WTC11 (cell line): ENCODE data around the gene GOLPH3L. TPM values are rescaled to one million over a fixed set of nuclear protein-coding genes. Genes with fewer than 3 reads are reported as not detected.
A peak's percentile ranks its signal among the peaks of the same experiment; 100 is the strongest.

Source experiments
- ATAC-seq: fragments of 200-7000 bp; cut with Tn5 transposase; 2 replicates; pipeline ENCODE4 v1.10.0; 2021; ENCODE audit warnings: mild to moderate bottlenecking, moderate library complexity
- Bru-seq: library from RNA; stranded (reverse); fragments of 400-500 nt; gene quantifications from one replicate; lab custom pipeline; 2021; lab: Mats Ljungman, UMichigan
- CTCF ChIA-PET: fragments of 300-600 bp; sonication (Branson Sonifier 250); formaldehyde crosslinking; loops from one replicate; lab custom pipeline; 2021; ENCODE audit warnings: antibody characterized with exemption; lab: Charles Lee
- POLR2A ChIA-PET: fragments of 350-600 bp; sonication (Branson Sonifier 250); formaldehyde crosslinking; loops from one replicate; lab custom pipeline; 2021; ENCODE audit warnings: antibody characterized with exemption; lab: Charles Lee
- DNase-seq: peaks from one replicate; pipeline ENCODE4 v3.0.0; 2021; ENCODE audit warnings: low spot score
- H3K27ac Mint-ChIP-seq: 2 replicates; pipeline ENCODE4 v1.8.0; 2021; ENCODE audit warnings: mixed read lengths
- H3K27me3 Mint-ChIP-seq: 2 replicates; pipeline ENCODE4 v1.8.0; 2021; ENCODE audit warnings: low read depth, mild to moderate bottlenecking, moderate library complexity, mixed read lengths
- H3K36me3 Mint-ChIP-seq: 2 replicates; pipeline ENCODE4 v1.8.0; 2021; ENCODE audit warnings: mixed read lengths
- H3K4me1 Mint-ChIP-seq: 2 replicates; pipeline ENCODE4 v1.8.0; 2022; ENCODE audit warnings: mixed read lengths
- H3K4me3 Mint-ChIP-seq: 2 replicates; pipeline ENCODE4 v1.8.0; 2021; ENCODE audit warnings: mild to moderate bottlenecking, moderate library complexity, mixed read lengths
- H3K9me3 Mint-ChIP-seq: 2 replicates; pipeline ENCODE4 v1.8.0; 2021; ENCODE audit warnings: mixed read lengths
- CREM ChIP-seq: sonication (generic); formaldehyde crosslinking; IDR thresholded peaks from 2 replicates; pipeline ENCODE4 v1.8.1; 2022; ENCODE audit warnings: mild to moderate bottlenecking, missing genetic modification reagents, moderate library complexity
- GTF2I ChIP-seq: fragments of 250-450 bp; sonication (Bioruptor Pico); conservative IDR thresholded peaks from 2 replicates; pipeline ENCODE4 v1.4.0; 2021; ENCODE audit warnings: mild to moderate bottlenecking
- MYBL2 ChIP-seq: sonication (generic); formaldehyde crosslinking; IDR thresholded peaks from 2 replicates; pipeline ENCODE4 v1.8.1; 2023; ENCODE audit warnings: mild to moderate bottlenecking, moderate library complexity, missing genetic modification reagents
- NFYB ChIP-seq: sonication (generic); formaldehyde crosslinking; conservative IDR thresholded peaks from 2 replicates; pipeline ENCODE4 v1.8.0; 2022; ENCODE audit warnings: low read depth, missing genetic modification reagents
- PRRX2 ChIP-seq: fragments of 250-450 bp; sonication (Bioruptor Pico); IDR thresholded peaks from 2 replicates; pipeline ENCODE4 v1.8.0; 2021; ENCODE audit warnings: mild to moderate bottlenecking
- RELA ChIP-seq: sonication (generic); formaldehyde crosslinking; IDR thresholded peaks from 2 replicates; pipeline ENCODE4 v1.8.1; 2022; ENCODE audit warnings: missing genetic modification reagents, mild to moderate bottlenecking, borderline replicate concordance
- SMAD3 ChIP-seq: sonication (generic); formaldehyde crosslinking; IDR thresholded peaks from 2 replicates; pipeline ENCODE4 v1.8.0; 2022; ENCODE audit warnings: missing genetic modification reagents, mild to moderate bottlenecking, borderline replicate concordance
- SOX15 ChIP-seq: fragments of 250-450 bp; sonication (Bioruptor Pico); IDR thresholded peaks from 2 replicates; pipeline ENCODE4 v1.9.0; 2021; ENCODE audit warnings: mild to moderate bottlenecking
- SP1 ChIP-seq: sonication (generic); formaldehyde crosslinking; conservative IDR thresholded peaks from 2 replicates; pipeline ENCODE4 v1.8.1; 2022; ENCODE audit warnings: missing genetic modification reagents
- TCF7 ChIP-seq: sonication (generic); formaldehyde crosslinking; IDR thresholded peaks from 2 replicates; pipeline ENCODE4 v1.8.0; 2022; ENCODE audit warnings: mild to moderate bottlenecking, low read depth, missing genetic modification reagents, moderate library complexity
- long read RNA-seq, 3 experiments: library from RNA in 1 of 3; library from capped mRNA in 1 of 3; library from polyadenylated mRNA in 1 of 3; unstranded in 2 of 3; stranded (forward) in 1 of 3; transcript quantifications; one replicate each; pipeline ENCODE4 v2.0.0, GENCODE V29; 2021
- total RNA-seq: library from RNA; stranded (reverse); gene quantifications from 3 replicates; pipeline ENCODE4 v1.2.3, GENCODE V29; 2021
- TF ChIP-seq, protein P1 (sequence below): sonication (generic); formaldehyde crosslinking; conservative IDR thresholded peaks from 2 replicates; pipeline ENCODE4 v1.8.1; 2022; ENCODE audit warnings: mild to moderate bottlenecking, missing genetic modification reagents
- TF ChIP-seq, protein P2 (sequence below): sonication (generic); formaldehyde crosslinking; IDR thresholded peaks from 2 replicates; pipeline ENCODE4 v1.8.1; 2022; ENCODE audit warnings: missing genetic modification reagents, borderline replicate concordance
- TF ChIP-seq, protein P3 (sequence below): sonication (generic); formaldehyde crosslinking; IDR thresholded peaks from 2 replicates; pipeline ENCODE4 v1.8.1; 2023; ENCODE audit warnings: mild to moderate bottlenecking, missing genetic modification reagents
- TF ChIP-seq, protein P4 (sequence below): fragments of 250-450 bp; sonication (Bioruptor Pico); IDR thresholded peaks from 2 replicates; pipeline ENCODE4 v1.9.0; 2021; ENCODE audit warnings: moderate library complexity, mild to moderate bottlenecking, inconsistent platforms, borderline replicate concordance
- TF ChIP-seq, protein P5 (sequence below): fragments of 250-450 bp; sonication (Bioruptor Pico); IDR thresholded peaks from 2 replicates; pipeline ENCODE4 v1.8.0; 2021; ENCODE audit warnings: mild to moderate bottlenecking
- TF ChIP-seq, protein P6 (sequence below): fragments of 250-450 bp; sonication (Bioruptor Pico); IDR thresholded peaks from 2 replicates; pipeline ENCODE4 v1.9.0; 2021; ENCODE audit warnings: mild to moderate bottlenecking
- TF ChIP-seq, protein P7 (sequence below): sonication (generic); formaldehyde crosslinking; conservative IDR thresholded peaks from 2 replicates; pipeline ENCODE4 v1.8.1; 2023; ENCODE audit warnings: mild to moderate bottlenecking, low read depth, missing genetic modification reagents, moderate library complexity
- TF ChIP-seq, protein P8 (sequence below): sonication (generic); formaldehyde crosslinking; IDR thresholded peaks from 2 replicates; pipeline ENCODE4 v1.8.1; 2023; ENCODE audit warnings: mild to moderate bottlenecking, moderate library complexity, missing genetic modification reagents
- TF ChIP-seq, protein P9 (sequence below): sonication (generic); formaldehyde crosslinking; IDR thresholded peaks from 2 replicates; pipeline ENCODE4 v1.8.1; 2022; ENCODE audit warnings: mild to moderate bottlenecking, moderate library complexity, missing genetic modification reagents
- TF ChIP-seq, protein P10 (sequence below): fragments of 200-600 bp; IDR thresholded peaks from 2 replicates; pipeline ENCODE4 v1.8.0; 2022; ENCODE audit warnings: antibody characterized with exemption

The GOLPH3L gene
- total RNA-seq (39.5 to 46.1 TPM (median 43.3 TPM) in 3 replicates), Bru-seq, nascent RNA (percentile 87 among the genes with signal in this experiment)
- long read RNA-seq, experiment 1, transcript GOLPH3L-201 (5 exons, 2,999 nt) = major isoform, 128 of 161 reads
- long read RNA-seq, experiment 1, partial matches to known transcripts = 6 of 161 reads
- long read RNA-seq, experiment 1, other reads (novel, unspliced or antisense) = 25 of 161 reads
- long read RNA-seq, experiment 2, transcript GOLPH3L-201 (5 exons, 2,999 nt) = major isoform, 29 of 57 reads
- long read RNA-seq, experiment 2, partial matches to known transcripts = 4 of 57 reads
- long read RNA-seq, experiment 2, other reads (novel, unspliced or antisense) = 24 of 57 reads
- long read RNA-seq, experiment 3, transcript GOLPH3L-201 (5 exons, 2,999 nt) = major isoform, 49 of 57 reads
- long read RNA-seq, experiment 3, partial matches to known transcripts = 0 of 57 reads
- long read RNA-seq, experiment 3, other reads (novel, unspliced or antisense) = 7 of 57 reads

DNA sequence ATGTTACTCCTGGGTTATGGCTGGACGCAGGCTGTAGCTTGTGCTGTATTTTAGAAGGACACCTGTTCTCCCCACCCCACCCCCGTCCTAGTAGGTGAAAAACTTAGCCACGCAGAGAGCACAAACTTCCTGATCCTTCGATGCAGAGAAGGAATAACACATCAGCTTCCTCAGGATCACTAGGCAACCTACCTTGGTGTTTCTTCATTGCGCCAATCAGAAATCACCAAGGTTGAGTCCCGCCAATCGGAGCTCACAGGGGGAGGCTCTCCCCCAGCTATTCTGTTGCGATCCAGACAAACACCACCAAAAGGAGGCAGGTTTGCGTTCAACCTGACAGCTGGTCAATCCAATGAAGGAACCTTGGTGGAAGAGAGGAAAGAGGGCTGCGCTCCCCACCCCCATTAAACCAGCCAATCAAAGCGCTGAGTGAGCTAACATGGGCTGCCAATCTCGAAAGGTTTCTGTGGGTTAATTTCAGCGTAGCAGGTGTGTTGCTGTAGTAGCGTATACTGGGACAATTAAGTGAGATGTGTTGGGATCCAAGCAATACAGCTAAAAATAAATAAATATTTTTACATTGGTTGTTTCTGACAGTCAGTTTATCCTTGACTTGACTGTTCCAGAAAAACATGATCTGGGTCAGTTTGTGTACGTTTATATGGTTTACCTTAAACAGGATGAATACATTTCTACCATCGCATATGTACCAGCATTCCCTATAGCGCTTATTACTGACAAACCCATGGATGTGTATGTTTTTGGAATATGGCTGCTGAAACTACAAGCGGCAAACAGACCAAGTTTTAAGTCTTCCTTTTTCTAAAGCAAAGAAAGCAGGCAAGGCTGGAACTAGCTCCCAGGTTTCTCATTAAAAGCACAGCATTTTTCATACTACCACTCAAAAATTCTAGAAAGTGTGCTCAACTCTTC lies at the start of gene GOLPH3L:
GOLPH3L (minus strand) TSS at position 160 of the 933 bp plus-strand sequence. CDS start 2,316 bp downstream, outside the sequence.
- H3K4me1 Mint-ChIP-seq = peaks cover 8% of the 10 kb centered on the region
- ATAC-seq = peak; percentile 100
- no peaks in the 10 kb centered on the region for H3K27me3 Mint-ChIP-seq
- H3K36me3 Mint-ChIP-seq = peaks cover 32% of the 10 kb centered on the region
- H3K9me3 Mint-ChIP-seq = no peaks in the 10 kb centered on the region
- DNase-seq = peak; percentile 92
- H3K4me3 Mint-ChIP-seq = peak within 1 kb of the TSS; percentile 92
- H3K27ac Mint-ChIP-seq = peak within 1 kb of the TSS; percentile 98
- ChIA-PET CTCF (interaction anchor here (0.6 to 1.4 kb wide), 12 partner anchors 11 to 374 kb away, joined by 3 to 13 read pairs (median 4); partner anchors contain the start of genes ANXA9, FALEC and GABPB2), POLR2A (interaction anchor here (0.6 to 1.7 kb wide), 10 partner anchors 13 to 309 kb away, joined by 3 to 11 read pairs (median 4); partner anchors contain the start of genes CTSK, ENSA, MCL1 and MINDY1)
- TF ChIP-seq, protein P1, sequence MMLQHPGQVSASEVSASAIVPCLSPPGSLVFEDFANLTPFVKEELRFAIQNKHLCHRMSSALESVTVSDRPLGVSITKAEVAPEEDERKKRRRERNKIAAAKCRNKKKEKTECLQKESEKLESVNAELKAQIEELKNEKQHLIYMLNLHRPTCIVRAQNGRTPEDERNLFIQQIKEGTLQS = no peak
- no peak for TF ChIP-seq SMAD3 (CRISPR knock-in tag)
- TF ChIP-seq, protein P2, sequence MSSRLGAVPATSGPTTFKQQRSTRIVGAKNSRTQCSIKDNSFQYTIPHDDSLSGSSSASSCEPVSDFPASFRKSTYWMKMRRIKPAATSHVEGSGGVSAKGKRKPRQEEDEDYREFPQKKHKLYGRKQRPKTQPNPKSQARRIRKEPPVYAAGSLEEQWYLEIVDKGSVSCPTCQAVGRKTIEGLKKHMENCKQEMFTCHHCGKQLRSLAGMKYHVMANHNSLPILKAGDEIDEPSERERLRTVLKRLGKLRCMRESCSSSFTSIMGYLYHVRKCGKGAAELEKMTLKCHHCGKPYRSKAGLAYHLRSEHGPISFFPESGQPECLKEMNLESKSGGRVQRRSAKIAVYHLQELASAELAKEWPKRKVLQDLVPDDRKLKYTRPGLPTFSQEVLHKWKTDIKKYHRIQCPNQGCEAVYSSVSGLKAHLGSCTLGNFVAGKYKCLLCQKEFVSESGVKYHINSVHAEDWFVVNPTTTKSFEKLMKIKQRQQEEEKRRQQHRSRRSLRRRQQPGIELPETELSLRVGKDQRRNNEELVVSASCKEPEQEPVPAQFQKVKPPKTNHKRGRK (CRISPR knock-in tag) = no peak
- no peak for TF ChIP-seq SOX15 (CRISPR knock-in tag)
- TF ChIP-seq, protein P3, sequence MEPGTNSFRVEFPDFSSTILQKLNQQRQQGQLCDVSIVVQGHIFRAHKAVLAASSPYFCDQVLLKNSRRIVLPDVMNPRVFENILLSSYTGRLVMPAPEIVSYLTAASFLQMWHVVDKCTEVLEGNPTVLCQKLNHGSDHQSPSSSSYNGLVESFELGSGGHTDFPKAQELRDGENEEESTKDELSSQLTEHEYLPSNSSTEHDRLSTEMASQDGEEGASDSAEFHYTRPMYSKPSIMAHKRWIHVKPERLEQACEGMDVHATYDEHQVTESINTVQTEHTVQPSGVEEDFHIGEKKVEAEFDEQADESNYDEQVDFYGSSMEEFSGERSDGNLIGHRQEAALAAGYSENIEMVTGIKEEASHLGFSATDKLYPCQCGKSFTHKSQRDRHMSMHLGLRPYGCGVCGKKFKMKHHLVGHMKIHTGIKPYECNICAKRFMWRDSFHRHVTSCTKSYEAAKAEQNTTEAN (CRISPR knock-in tag) = no peak
- no peak for TF ChIP-seq TCF7 (CRISPR knock-in tag)
- TF ChIP-seq, protein P4, sequence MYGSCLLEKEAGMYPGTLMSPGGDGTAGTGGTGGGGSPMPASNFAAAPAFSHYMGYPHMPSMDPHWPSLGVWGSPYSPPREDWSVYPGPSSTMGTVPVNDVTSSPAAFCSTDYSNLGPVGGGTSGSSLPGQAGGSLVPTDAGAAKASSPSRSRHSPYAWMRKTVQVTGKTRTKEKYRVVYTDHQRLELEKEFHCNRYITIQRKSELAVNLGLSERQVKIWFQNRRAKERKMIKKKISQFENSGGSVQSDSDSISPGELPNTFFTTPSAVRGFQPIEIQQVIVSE (CRISPR knock-in tag) = no peak
- no peak for TF ChIP-seq RELA (CRISPR knock-in tag)
- TF ChIP-seq, protein P5, sequence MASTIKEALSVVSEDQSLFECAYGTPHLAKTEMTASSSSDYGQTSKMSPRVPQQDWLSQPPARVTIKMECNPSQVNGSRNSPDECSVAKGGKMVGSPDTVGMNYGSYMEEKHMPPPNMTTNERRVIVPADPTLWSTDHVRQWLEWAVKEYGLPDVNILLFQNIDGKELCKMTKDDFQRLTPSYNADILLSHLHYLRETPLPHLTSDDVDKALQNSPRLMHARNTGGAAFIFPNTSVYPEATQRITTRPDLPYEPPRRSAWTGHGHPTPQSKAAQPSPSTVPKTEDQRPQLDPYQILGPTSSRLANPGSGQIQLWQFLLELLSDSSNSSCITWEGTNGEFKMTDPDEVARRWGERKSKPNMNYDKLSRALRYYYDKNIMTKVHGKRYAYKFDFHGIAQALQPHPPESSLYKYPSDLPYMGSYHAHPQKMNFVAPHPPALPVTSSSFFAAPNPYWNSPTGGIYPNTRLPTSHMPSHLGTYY = no peak
- TF ChIP-seq, protein P6, sequence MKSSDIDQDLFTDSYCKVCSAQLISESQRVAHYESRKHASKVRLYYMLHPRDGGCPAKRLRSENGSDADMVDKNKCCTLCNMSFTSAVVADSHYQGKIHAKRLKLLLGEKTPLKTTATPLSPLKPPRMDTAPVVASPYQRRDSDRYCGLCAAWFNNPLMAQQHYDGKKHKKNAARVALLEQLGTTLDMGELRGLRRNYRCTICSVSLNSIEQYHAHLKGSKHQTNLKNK (CRISPR knock-in tag) = no peak
- TF ChIP-seq PRRX2 = no peak
- TF ChIP-seq MYBL2 (CRISPR knock-in tag) = no peak
- no peak; the same call in 1 of the 2 replicates for TF ChIP-seq SP1 (CRISPR knock-in tag)
- peak; percentile 98 for TF ChIP-seq NFYB (CRISPR knock-in tag)
- TF ChIP-seq GTF2I = no peak
- TF ChIP-seq, protein P7, sequence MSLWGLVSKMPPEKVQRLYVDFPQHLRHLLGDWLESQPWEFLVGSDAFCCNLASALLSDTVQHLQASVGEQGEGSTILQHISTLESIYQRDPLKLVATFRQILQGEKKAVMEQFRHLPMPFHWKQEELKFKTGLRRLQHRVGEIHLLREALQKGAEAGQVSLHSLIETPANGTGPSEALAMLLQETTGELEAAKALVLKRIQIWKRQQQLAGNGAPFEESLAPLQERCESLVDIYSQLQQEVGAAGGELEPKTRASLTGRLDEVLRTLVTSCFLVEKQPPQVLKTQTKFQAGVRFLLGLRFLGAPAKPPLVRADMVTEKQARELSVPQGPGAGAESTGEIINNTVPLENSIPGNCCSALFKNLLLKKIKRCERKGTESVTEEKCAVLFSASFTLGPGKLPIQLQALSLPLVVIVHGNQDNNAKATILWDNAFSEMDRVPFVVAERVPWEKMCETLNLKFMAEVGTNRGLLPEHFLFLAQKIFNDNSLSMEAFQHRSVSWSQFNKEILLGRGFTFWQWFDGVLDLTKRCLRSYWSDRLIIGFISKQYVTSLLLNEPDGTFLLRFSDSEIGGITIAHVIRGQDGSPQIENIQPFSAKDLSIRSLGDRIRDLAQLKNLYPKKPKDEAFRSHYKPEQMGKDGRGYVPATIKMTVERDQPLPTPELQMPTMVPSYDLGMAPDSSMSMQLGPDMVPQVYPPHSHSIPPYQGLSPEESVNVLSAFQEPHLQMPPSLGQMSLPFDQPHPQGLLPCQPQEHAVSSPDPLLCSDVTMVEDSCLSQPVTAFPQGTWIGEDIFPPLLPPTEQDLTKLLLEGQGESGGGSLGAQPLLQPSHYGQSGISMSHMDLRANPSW (CRISPR knock-in tag) = no peak
- TF ChIP-seq, protein P8, sequence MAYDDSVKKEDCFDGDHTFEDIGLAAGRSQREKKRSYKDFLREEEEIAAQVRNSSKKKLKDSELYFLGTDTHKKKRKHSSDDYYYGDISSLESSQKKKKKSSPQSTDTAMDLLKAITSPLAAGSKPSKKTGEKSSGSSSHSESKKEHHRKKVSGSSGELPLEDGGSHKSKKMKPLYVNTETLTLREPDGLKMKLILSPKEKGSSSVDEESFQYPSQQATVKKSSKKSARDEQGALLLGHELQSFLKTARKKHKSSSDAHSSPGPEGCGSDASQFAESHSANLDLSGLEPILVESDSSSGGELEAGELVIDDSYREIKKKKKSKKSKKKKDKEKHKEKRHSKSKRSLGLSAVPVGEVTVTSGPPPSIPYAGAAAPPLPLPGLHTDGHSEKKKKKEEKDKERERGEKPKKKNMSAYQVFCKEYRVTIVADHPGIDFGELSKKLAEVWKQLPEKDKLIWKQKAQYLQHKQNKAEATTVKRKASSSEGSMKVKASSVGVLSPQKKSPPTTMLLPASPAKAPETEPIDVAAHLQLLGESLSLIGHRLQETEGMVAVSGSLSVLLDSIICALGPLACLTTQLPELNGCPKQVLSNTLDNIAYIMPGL (CRISPR knock-in tag) = no peak
- TF ChIP-seq, protein P9, sequence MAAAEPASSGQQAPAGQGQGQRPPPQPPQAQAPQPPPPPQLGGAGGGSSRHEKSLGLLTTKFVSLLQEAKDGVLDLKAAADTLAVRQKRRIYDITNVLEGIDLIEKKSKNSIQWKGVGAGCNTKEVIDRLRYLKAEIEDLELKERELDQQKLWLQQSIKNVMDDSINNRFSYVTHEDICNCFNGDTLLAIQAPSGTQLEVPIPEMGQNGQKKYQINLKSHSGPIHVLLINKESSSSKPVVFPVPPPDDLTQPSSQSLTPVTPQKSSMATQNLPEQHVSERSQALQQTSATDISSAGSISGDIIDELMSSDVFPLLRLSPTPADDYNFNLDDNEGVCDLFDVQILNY (CRISPR knock-in tag) = no peak
- TF ChIP-seq, protein P10, sequence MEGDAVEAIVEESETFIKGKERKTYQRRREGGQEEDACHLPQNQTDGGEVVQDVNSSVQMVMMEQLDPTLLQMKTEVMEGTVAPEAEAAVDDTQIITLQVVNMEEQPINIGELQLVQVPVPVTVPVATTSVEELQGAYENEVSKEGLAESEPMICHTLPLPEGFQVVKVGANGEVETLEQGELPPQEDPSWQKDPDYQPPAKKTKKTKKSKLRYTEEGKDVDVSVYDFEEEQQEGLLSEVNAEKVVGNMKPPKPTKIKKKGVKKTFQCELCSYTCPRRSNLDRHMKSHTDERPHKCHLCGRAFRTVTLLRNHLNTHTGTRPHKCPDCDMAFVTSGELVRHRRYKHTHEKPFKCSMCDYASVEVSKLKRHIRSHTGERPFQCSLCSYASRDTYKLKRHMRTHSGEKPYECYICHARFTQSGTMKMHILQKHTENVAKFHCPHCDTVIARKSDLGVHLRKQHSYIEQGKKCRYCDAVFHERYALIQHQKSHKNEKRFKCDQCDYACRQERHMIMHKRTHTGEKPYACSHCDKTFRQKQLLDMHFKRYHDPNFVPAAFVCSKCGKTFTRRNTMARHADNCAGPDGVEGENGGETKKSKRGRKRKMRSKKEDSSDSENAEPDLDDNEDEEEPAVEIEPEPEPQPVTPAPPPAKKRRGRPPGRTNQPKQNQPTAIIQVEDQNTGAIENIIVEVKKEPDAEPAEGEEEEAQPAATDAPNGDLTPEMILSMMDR = no peak
- TF ChIP-seq CREM (CRISPR knock-in tag) = 0 out of 2 replicates have a peak, but pooled peaks have one; percentile 35
